ENCODE data around the gene UBE3B. TPM values are rescaled to one million over a fixed set of nuclear protein-coding genes. Genes with fewer than 3 reads are reported as not detected.
A peak's percentile ranks its signal among the peaks of the same experiment; 100 is the strongest.

The UBE3B gene
- total RNA-seq, 1 experiment from 2014 or later, result 48.0 TPM

DNA sequence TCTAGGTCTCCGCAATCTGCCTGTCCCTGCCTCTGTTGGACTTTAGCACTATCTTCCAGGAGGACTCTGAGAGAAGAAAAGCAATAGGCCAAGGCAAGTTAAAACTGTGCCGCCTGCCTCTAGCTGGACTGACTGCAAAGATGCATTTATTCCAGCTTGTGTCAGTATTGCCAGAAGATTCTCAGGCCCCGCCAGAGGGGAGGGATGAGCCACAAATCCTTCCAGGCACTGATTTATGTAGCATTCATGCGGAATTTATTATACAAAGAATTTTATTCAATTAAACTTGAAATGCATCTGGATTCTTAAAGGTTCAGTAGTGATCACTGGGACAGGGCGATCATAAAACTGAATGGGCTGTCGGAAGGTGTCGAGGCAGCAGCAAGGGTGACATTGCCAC, 76.0 kb downstream of the UBE3B start:
- no TSS peak for BruUV-seq (replicated peaks)
- H3K36me3 ChIP-seq (ENCODE audit: low read depth), result no peaks in the 10 kb centered on the region
- H3K9me3 ChIP-seq (ENCODE audit: insufficient read depth, low read depth), result no peaks in the 10 kb centered on the region
- H3K79me2 ChIP-seq (ENCODE audit: low read depth), result no peaks in the 10 kb centered on the region
- no peaks in the 10 kb centered on the region for H3F3A ChIP-seq (ENCODE audit: insufficient read depth, low read depth)
- TF ChIP-seq EZH2 (IDR thresholded peaks at IDR 0.05; ENCODE audit: low read depth), result no peak
- TF ChIP-seq, protein P1, sequence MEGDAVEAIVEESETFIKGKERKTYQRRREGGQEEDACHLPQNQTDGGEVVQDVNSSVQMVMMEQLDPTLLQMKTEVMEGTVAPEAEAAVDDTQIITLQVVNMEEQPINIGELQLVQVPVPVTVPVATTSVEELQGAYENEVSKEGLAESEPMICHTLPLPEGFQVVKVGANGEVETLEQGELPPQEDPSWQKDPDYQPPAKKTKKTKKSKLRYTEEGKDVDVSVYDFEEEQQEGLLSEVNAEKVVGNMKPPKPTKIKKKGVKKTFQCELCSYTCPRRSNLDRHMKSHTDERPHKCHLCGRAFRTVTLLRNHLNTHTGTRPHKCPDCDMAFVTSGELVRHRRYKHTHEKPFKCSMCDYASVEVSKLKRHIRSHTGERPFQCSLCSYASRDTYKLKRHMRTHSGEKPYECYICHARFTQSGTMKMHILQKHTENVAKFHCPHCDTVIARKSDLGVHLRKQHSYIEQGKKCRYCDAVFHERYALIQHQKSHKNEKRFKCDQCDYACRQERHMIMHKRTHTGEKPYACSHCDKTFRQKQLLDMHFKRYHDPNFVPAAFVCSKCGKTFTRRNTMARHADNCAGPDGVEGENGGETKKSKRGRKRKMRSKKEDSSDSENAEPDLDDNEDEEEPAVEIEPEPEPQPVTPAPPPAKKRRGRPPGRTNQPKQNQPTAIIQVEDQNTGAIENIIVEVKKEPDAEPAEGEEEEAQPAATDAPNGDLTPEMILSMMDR (conservative IDR thresholded peaks at IDR 0.05), result no peak; the same call in 1 of the 2 replicates
- no peaks in the 10 kb centered on the region for H4K20me1 ChIP-seq (ENCODE audit: insufficient read depth)
- H3K9me2 ChIP-seq (ENCODE audit: insufficient read depth), result no peaks in the 10 kb centered on the region
- H3K4me1 ChIP-seq (replicated peaks; ENCODE audit: insufficient read depth), result 0 out of 2 replicates have a peak, but pooled peaks cover 7% of the 10 kb centered on the region
- ChIA-PET CTCF (interaction anchor here (0.7 kb wide), 1 partner anchor 34 kb away, joined by 3 read pairs; no protein-coding TSS in a partner anchor), POLR2A (ENCODE audit: unreplicated experiment) (no interaction called here)
- intact Hi-C loops (cut with micrococcal nuclease; ENCODE audit: unreplicated experiment), result no loop called here
- H2AFZ ChIP-seq, result no peak overlapping the region
- DNase-seq, result peak in 1 of 2 experiments; percentile 57
- H3K4me2 ChIP-seq, result no peak overlapping the region
- no peaks in the 10 kb centered on the region for H3K27me3 ChIP-seq (ENCODE audit: insufficient read depth, low read depth)
- no peak overlapping the region for H3K27ac ChIP-seq
- no peak overlapping the region for H3K4me3 ChIP-seq

DNA sequence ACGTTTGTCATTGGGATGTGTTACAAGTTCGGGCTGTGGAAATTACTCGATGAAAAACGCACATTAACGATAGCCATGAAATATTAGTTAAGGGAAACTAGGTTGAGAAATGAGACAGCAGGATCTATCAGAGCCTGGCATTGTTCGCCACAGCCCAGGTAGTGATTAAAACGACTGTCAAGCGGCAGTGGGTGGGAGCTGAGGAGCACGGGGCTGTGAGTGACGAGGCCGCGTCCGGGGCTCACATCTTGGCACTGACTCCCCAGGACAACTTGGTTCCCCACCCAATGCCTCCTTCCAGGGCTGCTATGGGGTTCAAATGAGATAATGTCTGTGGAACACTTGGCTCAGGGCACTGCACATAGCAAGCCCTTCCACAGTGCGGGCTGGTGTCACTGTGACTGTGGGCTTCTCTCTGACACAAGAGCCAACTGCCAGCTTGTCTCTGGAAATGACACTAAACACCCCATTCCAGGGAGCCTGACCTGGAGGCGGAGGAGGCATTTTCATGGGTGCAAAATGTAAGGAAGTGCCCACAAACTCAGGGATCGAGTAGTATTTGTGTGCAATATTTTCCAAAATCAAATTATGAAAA, 76.6 kb downstream of the UBE3B start:
- CTCF ChIA-PET, result interaction anchor here (0.7 kb wide), 1 partner anchor 35 kb away, joined by 3 read pairs; no protein-coding TSS in a partner anchor
- H3K79me2 ChIP-seq (ENCODE audit: low read depth), result no peaks in the 10 kb centered on the region
- H3K27ac ChIP-seq, result no peak overlapping the region
- BruUV-seq (replicated peaks), result no TSS peak
- no peaks in the 10 kb centered on the region for H3K9me2 ChIP-seq (ENCODE audit: insufficient read depth)
- TF ChIP-seq, protein P1 (conservative IDR thresholded peaks at IDR 0.05), result no peak
- TF ChIP-seq EZH2 (IDR thresholded peaks at IDR 0.05; ENCODE audit: low read depth), result no peak
- POLR2A ChIA-PET (ENCODE audit: unreplicated experiment), result no interaction called here
- H4K20me1 ChIP-seq (ENCODE audit: insufficient read depth), result no peaks in the 10 kb centered on the region
- intact Hi-C loops (cut with micrococcal nuclease; ENCODE audit: unreplicated experiment), result no loop called here
- H3K4me1 ChIP-seq (replicated peaks; ENCODE audit: insufficient read depth), result 0 out of 2 replicates have a peak, but pooled peaks cover 7% of the 10 kb centered on the region
- no peaks in the 10 kb centered on the region for H3F3A ChIP-seq (ENCODE audit: insufficient read depth, low read depth)
- no peaks in the 10 kb centered on the region for H3K36me3 ChIP-seq (ENCODE audit: low read depth)
- no peaks in the 10 kb centered on the region for H3K9me3 ChIP-seq (ENCODE audit: insufficient read depth, low read depth)
- H3K4me3 ChIP-seq, result no peak overlapping the region
- no peaks in the 10 kb centered on the region for H3K27me3 ChIP-seq (ENCODE audit: insufficient read depth, low read depth)
- H2AFZ ChIP-seq, result no peak overlapping the region
- no peak overlapping the region for H3K4me2 ChIP-seq
- DNase-seq, result no peak

DNA sequence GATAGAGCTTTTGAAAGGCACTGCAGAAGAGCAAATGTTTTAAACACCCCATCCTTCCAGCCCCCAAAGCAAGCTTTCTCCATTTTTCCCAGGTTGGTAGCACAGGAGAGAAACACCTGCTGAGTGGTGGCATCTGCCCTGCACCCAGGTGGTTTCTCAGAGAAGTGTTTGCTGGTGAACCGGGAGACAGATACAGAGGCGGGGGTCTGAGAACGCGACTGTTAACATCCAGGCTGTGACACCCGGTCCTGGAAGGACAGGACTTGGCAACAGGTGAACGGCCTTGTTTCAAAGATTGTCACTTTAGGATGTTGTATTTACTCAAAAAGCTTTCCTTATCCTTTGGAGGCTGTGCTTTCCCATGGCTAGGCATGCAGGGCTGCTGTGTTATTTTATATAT, 77.3 kb downstream of the UBE3B start:
- H3K9me3 ChIP-seq (ENCODE audit: insufficient read depth, low read depth), result no peaks in the 10 kb centered on the region
- no peak overlapping the region for H3K27ac ChIP-seq
- 0 out of 2 replicates have a peak, but pooled peaks cover 7% of the 10 kb centered on the region for H3K4me1 ChIP-seq (replicated peaks; ENCODE audit: insufficient read depth)
- no peak overlapping the region for H3K4me3 ChIP-seq
- H3K79me2 ChIP-seq (ENCODE audit: low read depth), result no peaks in the 10 kb centered on the region
- intact Hi-C loops (cut with micrococcal nuclease; ENCODE audit: unreplicated experiment), result no loop called here
- no peaks in the 10 kb centered on the region for H3K9me2 ChIP-seq (ENCODE audit: insufficient read depth)
- POLR2A ChIA-PET (ENCODE audit: unreplicated experiment), result no interaction called here
- H3K4me2 ChIP-seq, result no peak overlapping the region
- TF ChIP-seq, protein P1 (conservative IDR thresholded peaks at IDR 0.05), result no peak
- TF ChIP-seq EZH2 (IDR thresholded peaks at IDR 0.05; ENCODE audit: low read depth), result no peak
- CTCF ChIA-PET, result no interaction called here
- BruUV-seq (replicated peaks), result no TSS peak
- H2AFZ ChIP-seq, result no peak overlapping the region
- no peaks in the 10 kb centered on the region for H3F3A ChIP-seq (ENCODE audit: insufficient read depth, low read depth)
- H3K36me3 ChIP-seq (ENCODE audit: low read depth), result no peaks in the 10 kb centered on the region
- no peak for DNase-seq
- no peaks in the 10 kb centered on the region for H4K20me1 ChIP-seq (ENCODE audit: insufficient read depth)
- H3K27me3 ChIP-seq (ENCODE audit: insufficient read depth, low read depth), result no peaks in the 10 kb centered on the region

Data from PC-9 (cell line).